Fibroblast of pulmonary artery (primary cell): ENCODE data around the gene TCF19.
A peak's percentile ranks its signal among the peaks of the same experiment; 100 is the strongest.
"Not testable (repeated sequence)": the region's sequence is repeated elsewhere in the genome, so short reads cannot be mapped to it uniquely, and the experiment has no call there.

Experiments used
- DNase-seq: peaks from one replicate; pipeline ENCODE4 v3.0.0-alpha.2; 2010; ENCODE audit warnings: low read depth
- H3K4me3 ChIP-seq: replicated peaks from 2 replicates; pipeline ENCODE4 v1.5.1; 2011; ENCODE audit warnings: low read depth, mild to moderate bottlenecking, control low read depth, low read length, moderate library complexity
- TF ChIP-seq, protein P1 (sequence below): IDR thresholded peaks from 2 replicates; pipeline ENCODE4 v1.5.1; 2011; ENCODE audit warnings: mild to moderate bottlenecking, control low read depth, low read length, inconsistent platforms; ENCODE audit errors: missing control alignments

TCF19 gene

DNA sequence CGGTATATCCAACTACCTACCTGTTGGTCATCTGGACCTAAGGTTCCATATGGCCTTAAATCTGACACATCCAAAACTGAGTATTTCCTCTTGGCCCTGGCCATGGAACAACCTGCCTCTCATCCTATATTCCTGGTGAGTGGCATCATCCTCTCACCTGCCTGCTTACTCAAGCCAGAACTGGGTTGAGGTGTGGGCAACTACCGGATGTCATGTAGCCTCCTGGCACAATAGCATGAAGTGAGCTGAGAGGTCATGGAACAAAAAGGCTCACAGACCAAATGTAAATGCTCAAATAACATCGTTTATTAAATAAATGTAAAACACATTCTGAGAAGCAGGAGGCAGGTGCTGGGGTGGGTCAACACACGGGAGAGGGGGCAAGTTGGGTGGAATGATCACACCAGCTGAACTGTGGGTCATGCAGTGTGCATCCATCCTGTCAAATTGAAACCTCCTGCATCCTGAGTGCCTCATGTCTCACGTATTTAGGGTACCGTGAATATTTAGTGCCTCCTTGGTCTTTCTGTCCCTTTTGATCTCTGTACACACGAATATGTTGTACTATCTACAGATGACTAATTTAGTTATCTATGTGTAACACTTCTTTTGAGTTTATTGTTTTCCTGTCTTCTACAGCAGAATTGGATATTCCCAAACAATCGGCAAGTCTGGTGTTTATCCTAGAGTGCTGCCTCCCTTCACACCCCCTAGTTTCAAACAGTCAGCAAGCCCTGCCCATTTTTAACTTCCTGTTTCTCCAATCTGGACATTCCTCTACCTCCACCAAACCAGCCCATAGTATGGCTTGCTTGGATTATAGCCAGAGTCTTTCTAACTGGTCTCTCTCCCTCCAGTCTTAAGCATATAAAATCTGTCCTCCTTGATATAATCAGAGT, 20.0 kb downstream of the TCF19 start:
- TF ChIP-seq, protein P1, sequence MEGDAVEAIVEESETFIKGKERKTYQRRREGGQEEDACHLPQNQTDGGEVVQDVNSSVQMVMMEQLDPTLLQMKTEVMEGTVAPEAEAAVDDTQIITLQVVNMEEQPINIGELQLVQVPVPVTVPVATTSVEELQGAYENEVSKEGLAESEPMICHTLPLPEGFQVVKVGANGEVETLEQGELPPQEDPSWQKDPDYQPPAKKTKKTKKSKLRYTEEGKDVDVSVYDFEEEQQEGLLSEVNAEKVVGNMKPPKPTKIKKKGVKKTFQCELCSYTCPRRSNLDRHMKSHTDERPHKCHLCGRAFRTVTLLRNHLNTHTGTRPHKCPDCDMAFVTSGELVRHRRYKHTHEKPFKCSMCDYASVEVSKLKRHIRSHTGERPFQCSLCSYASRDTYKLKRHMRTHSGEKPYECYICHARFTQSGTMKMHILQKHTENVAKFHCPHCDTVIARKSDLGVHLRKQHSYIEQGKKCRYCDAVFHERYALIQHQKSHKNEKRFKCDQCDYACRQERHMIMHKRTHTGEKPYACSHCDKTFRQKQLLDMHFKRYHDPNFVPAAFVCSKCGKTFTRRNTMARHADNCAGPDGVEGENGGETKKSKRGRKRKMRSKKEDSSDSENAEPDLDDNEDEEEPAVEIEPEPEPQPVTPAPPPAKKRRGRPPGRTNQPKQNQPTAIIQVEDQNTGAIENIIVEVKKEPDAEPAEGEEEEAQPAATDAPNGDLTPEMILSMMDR, result no peak
- no peak overlapping the region for H3K4me3 ChIP-seq
- peak; percentile 37 for DNase-seq

DNA sequence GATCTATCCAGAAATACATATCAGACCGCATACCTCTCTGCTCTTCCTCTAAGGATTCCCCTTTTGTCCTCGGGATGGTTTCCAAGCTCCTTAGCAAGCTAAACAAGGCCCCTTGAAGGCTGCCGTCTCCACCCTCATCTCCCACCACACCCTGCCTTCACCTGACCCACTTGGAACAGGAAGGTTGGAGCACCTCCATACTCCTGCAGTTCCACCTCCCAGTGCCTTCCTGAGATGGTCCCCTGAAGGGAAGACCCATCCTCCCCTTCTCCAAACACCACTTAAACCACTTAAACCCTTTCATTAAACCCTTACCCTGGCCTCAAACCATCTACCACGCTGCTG, 20.6 kb downstream of the TCF19 start:
- peak overlapping the region; percentile 3 for H3K4me3 ChIP-seq
- TF ChIP-seq, protein P1, result no peak
- no peak for DNase-seq

DNA sequence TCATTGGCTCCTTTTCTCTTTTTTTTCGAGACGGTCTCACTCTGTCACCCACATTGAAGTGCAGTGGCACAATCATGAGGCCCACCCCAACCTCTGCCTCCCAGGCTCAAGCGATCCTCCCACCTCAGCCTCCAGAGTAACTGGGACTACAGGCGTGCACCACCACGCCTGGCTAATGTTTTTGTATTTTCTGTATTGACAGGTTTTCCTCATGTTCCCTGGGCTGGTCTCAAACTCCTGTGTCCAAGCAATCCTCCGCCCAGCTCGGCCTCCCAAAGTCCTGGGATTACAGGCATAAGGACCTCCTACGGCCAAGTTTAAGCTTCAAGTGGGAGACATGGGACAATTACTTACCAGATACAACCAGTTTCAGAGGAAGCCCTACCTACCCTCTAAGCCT, 21.5 kb downstream of the TCF19 start:
- DNase-seq, result no peak
- TF ChIP-seq, protein P1, result no peak
- H3K4me3 ChIP-seq, result peak overlapping the region; percentile 54

DNA sequence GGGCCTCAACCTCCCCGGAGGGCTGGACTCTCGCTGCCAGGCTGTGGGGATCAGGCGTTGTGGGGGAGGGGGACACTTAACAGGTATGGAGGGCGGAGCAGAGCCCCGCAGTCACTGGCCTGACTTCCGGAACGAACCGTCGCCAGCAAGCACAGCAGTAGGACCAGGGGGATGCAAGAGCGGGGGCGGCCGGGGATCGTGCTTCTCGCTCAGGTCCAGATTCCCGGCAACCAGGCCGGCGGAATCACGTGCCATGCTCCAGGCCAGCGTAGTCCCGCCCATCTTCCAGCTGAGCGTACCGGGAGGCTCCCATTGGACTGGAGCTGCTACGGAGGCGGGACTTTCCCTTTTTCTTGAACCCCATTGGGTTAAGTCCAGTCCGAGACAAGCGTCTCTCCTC, 22.1 kb downstream of the TCF19 start:
- peak; percentile 86 for DNase-seq

DNA sequence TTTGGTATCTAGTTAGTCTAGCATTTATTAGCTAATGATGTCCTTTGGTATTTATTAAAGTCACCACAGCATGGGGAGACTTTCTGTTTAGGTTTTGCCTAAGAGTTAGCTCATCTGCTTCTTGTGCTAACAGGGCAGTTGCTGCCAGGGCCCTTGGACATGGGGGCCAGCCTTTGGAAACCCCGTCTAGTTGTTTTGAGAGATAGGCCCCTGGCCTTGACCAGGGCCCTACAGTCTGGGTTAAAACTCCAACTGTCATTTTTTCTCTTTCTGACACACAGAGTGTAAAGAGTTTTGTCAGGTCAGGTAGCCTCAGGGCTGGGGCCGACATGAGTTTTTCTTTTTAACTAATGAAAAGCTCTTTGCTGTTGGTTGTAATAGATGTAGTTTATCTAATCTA, 24.9 kb downstream of the TCF19 start:
- not testable (repeated sequence) for H3K4me3 ChIP-seq, DNase-seq

More for the DNA sequence above, 22.1 kb downstream of the TCF19 start:
- TF ChIP-seq, protein P1, result no peak
- H3K4me3 ChIP-seq, result peak overlapping the region; percentile 54

DNA sequence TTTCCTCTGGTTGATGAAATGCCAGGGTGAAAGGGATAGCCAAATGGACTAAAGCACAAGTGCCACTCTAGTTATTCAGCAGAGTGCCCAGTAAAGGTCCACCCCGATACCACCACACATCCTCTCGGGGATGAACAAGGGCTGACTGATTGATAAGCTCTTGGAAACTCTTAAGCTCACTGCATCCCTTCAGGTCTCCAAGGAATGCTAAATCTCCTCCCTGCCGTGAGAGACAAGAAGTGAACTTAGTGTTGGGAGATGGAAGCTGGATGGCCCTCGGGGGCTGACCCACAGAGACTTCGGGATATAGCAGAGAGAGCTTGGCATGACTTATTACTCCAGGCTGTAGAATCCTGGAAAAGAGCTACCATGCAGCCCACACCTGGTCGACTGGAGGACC, 25.5 kb downstream of the TCF19 start:
- not testable (repeated sequence) for H3K4me3 ChIP-seq, DNase-seq

DNA sequence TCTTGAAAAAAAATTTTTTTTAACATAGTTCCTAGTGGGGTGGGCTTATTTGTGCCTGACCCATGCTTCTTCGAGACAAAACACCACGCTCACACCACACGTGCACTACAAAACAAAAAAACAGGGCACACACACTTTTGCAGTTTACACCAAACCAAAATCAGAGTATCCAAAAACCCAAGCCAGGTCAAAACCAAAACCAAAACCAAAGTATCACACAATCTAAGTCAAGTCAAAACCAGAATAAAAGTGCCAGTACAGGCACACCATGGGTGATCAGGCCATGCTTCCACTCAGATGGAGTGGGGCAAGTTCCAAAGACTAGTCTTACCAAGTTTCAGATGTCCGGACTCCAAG, 27.3 kb downstream of the TCF19 start:
- H3K4me3 ChIP-seq, DNase-seq: not testable (repeated sequence)

DNA sequence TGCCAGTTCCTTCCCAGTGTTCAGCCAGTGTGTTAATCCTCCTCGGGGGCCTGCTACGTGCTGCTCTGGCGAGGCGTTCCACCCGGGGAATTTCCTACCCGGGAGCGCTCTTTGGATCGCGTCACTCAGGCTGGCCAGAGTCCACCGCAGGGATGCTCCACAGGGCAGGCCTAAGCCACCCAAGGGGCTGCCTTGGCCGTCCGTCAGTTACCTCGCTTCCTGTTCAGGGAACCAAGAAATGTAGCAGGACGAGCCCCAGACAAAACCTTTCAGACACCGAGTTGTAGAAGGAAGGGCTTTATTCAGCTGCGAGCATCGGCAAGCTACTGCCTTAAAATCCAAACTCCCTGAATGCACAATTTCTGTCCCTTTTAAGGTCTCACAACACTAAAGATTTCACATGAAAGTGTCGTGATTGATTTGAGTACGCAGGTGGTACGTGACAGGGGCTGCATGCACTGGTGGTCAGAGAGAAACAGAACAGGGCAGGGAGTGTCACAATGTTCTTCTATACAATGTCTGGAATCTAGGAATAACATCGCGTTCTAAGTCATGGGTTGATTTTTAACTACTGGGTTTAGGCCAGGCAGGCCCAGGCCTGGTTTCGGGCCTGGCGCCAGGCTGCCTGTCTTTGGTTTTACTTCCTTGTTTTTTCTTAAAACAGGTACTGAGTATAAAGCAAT, 27.8 kb downstream of the TCF19 start:
- TF ChIP-seq, protein P1, result no peak
- no peak overlapping the region for H3K4me3 ChIP-seq
- DNase-seq, result no peak
